Measurements from ENCODE around the gene STRA6.

- TF ChIP-seq CTCF (IDR thresholded peaks at IDR 0.05), result no peak
- no peak for TF ChIP-seq POLR2A (IDR thresholded peaks at IDR 0.05)
Measured at GRCh38 chr15:74182131-74182530, 20.5 kb downstream of the STRA6 start.

All from thyroid gland (tissue), 4 donors.